Limb (tissue), 2 donors: Measurements from ENCODE around the gene TRANK1.
A peak's percentile ranks its signal among the peaks of the same experiment; 100 is the strongest.
"Not testable (repeated sequence)": the region's sequence is repeated elsewhere in the genome, so short reads cannot be mapped to it uniquely, and the experiment has no call there.

Source experiments
- DNase-seq, 2 donors: peaks; one replicate each; pipeline ENCODE4 v3.0.0-alpha.2; 2016; ENCODE audit errors: extremely low spot score in 2 of 2

Gene TRANK1

GRCh38 chr3:36944641-36945270, at the start of gene TRANK1:
Gene TRANK1 (minus strand): TSS chr3:36945054. CDS start chr3:36944809, 245 bp downstream.
- DNase-seq, result peak; percentile 21 to 72

- peak; percentile 99 to 100 for DNase-seq
Observed at GRCh38 chr3:36993326-36994283, 48.8 kb upstream of the TRANK1 start, which contains the start of gene MLH1. Gene MLH1 (plus strand): TSS chr3:36993518. CDS start chr3:36993548, 30 bp downstream.

GRCh38 chr3:36992806-36993325, 48.0 kb upstream of the TRANK1 start, which contains the start of gene EPM2AIP1:
Gene EPM2AIP1 (minus strand): TSS chr3:36993131. CDS start chr3:36993077, 54 bp downstream.
- no peak for DNase-seq

- peak in 1 of 2 donors; percentile 1 for DNase-seq
Observed at GRCh38 chr3:36991923-36992805, 47.3 kb upstream of the TRANK1 start.

GRCh38 chr3:36991147-36991546, 46.3 kb upstream of the TRANK1 start:
- no peak for DNase-seq

- no peak for DNase-seq
Observed at GRCh38 chr3:36989568-36989967, 44.7 kb upstream of the TRANK1 start.

- no peak for DNase-seq
Observed at GRCh38 chr3:36989005-36989404, 44.2 kb upstream of the TRANK1 start.

GRCh38 chr3:36988356-36988755, 43.5 kb upstream of the TRANK1 start:
- no peak for DNase-seq

- no peak for DNase-seq
Observed at GRCh38 chr3:36981006-36981405, 36.2 kb upstream of the TRANK1 start.

- no peak for DNase-seq
Observed at GRCh38 chr3:36973139-36973538, 28.3 kb upstream of the TRANK1 start.

- no peak for DNase-seq
Observed at GRCh38 chr3:36972163-36972562, 27.3 kb upstream of the TRANK1 start.

- DNase-seq, result peak in 1 of 2 donors; percentile 37
Observed at GRCh38 chr3:36969540-36970432, 24.9 kb upstream of the TRANK1 start.

- no peak for DNase-seq
Observed at GRCh38 chr3:36969085-36969484, 24.2 kb upstream of the TRANK1 start.

- DNase-seq, result no peak
Observed at GRCh38 chr3:36965440-36965839, 20.6 kb upstream of the TRANK1 start.

GRCh38 chr3:36964817-36965216, 20.0 kb upstream of the TRANK1 start:
- no peak for DNase-seq

- no peak for DNase-seq
Observed at GRCh38 chr3:36964331-36964730, 19.5 kb upstream of the TRANK1 start.

- DNase-seq, result not testable (repeated sequence)
Observed at GRCh38 chr3:36963008-36963407, 18.2 kb upstream of the TRANK1 start.

- no peak for DNase-seq
Observed at GRCh38 chr3:36960502-36960901, 15.6 kb upstream of the TRANK1 start.

- no peak for DNase-seq
Observed at GRCh38 chr3:36959821-36960220, 15.0 kb upstream of the TRANK1 start.
